K562 (cell line): ENCODE measurements around the gene SLC7A6. TPM values are rescaled to one million over a fixed set of nuclear protein-coding genes. Genes with fewer than 3 reads are reported as not detected.

Source experiments
- ATAC-seq: fragments of 200-7000 bp; cut with Tn5 transposase; 3 replicates; pipeline ENCODE4 v1.9.1; 2020; ENCODE audit warnings: moderate library complexity
- BruUV-seq: library from RNA; stranded (reverse); fragments of 400-500 nt; replicated peaks from 2 replicates; lab custom pipeline; 2021; lab: Mats Ljungman, UMichigan
- CTCF ChIA-PET: fragments of 300-600 bp; formaldehyde crosslinking; extraction: SDS; loops from one replicate; lab custom pipeline; 2021; ENCODE audit warnings: low intra/inter-chr PET ratio; lab: Yijun Ruan, JAX
- POLR2A ChIA-PET: fragments of 300-600, 350-650 bp; sonication (Branson Sonifier 250); formaldehyde crosslinking; extraction: SDS; loops from one replicate; lab custom pipeline; 2021; ENCODE audit warnings: antibody characterized with exemption, inconsistent platforms; lab: Yijun Ruan, JAX
- DNase-seq, 4 experiments: peaks; one replicate each; pipeline versions ENCODE4 v3.0.0 to v3.0.0-alpha.2; 2011 to 2018; ENCODE audit warnings: low spot score in 3 of 4, mixed read lengths in 3 of 4; ENCODE audit errors: extremely low read depth in 1 of 4
- FAIRE-seq: peaks from 2 replicates; lab custom pipeline; 2011; peaks lifted over from hg19 to GRCh38; lab: Jason Lieb, UNC
- H2AFZ ChIP-seq: 2 replicates; pipeline ENCODE4 v1.6.0; 2011; ENCODE audit warnings: low read depth, low read length, control low read depth, inconsistent platforms
- H3K27ac ChIP-seq: fragments of 200-600 bp; 3 replicates; pipeline ENCODE4 v1.8.0; 2011; ENCODE audit warnings: low read depth, mild to moderate bottlenecking, control low read depth, inconsistent platforms, low read length, moderate library complexity, mixed read lengths; ENCODE audit errors: extremely low read depth
- H3K27me3 ChIP-seq, 2 experiments: fragments of 300-600 bp in 1 of 2; 2 replicates in 1 of 2; 3 replicates in 1 of 2; pipeline versions ENCODE4 v1.6.0 to v1.8.0; 2011; ENCODE audit warnings: inconsistent platforms in 2 of 2, low read length in 2 of 2, mild to moderate bottlenecking in 1 of 2, mixed read lengths in 1 of 2, moderate library complexity in 1 of 2; ENCODE audit not compliant: control insufficient read depth in 2 of 2, insufficient read depth in 2 of 2
- H3K36me3 ChIP-seq: fragments of 300-600 bp; 3 replicates; pipeline ENCODE4 v1.8.0; 2011; ENCODE audit warnings: mild to moderate bottlenecking, low read length, inconsistent platforms; ENCODE audit not compliant: control insufficient read depth, insufficient read depth
- H3K4me1 ChIP-seq, 2 experiments: fragments of 200-600 bp in 1 of 2; replicated peaks in 1 of 2; 2 replicates in 1 of 2; 3 replicates in 1 of 2; pipeline versions ENCODE4 v1.5.1 to v1.8.0; 2011; ENCODE audit warnings: inconsistent platforms in 2 of 2, low read length in 2 of 2, mild to moderate bottlenecking in 1 of 2, mixed read lengths in 1 of 2, moderate library complexity in 1 of 2; ENCODE audit not compliant: control insufficient read depth in 2 of 2, insufficient read depth in 2 of 2
- H3K4me2 ChIP-seq: 2 replicates; pipeline ENCODE4 v1.6.1; 2011; ENCODE audit warnings: low read length, control low read depth, inconsistent platforms, mixed read lengths; ENCODE audit not compliant: insufficient read depth
- H3K4me3 ChIP-seq: fragments of 200-600 bp; sonication (generic), shearing (Covaris generic); 2 replicates; pipeline ENCODE4 v1.5.1; 2016; ENCODE audit warnings: control low read depth, inconsistent platforms
- H3K79me2 ChIP-seq: fragments of 200-600 bp; 3 replicates; pipeline ENCODE4 v1.8.0; 2011; ENCODE audit warnings: low read length, inconsistent platforms; ENCODE audit not compliant: control insufficient read depth, insufficient read depth
- H3K9ac ChIP-seq, 2 experiments: 2 replicates each; pipeline versions ENCODE4 v1.6.0 to v1.6.1; 2011; ENCODE audit warnings: low read depth in 2 of 2, low read length in 2 of 2, control low read depth in 1 of 2, inconsistent platforms in 1 of 2, mild to moderate bottlenecking in 1 of 2, mixed read lengths in 1 of 2; ENCODE audit not compliant: insufficient read depth in 1 of 2
- H3K9me1 ChIP-seq: one replicate; pipeline ENCODE4 v1.6.0; 2011; ENCODE audit warnings: inconsistent platforms, mild to moderate bottlenecking, low read length, moderate library complexity; ENCODE audit not compliant: control insufficient read depth, insufficient read depth
- H3K9me3 ChIP-seq: replicated peaks from 2 replicates; pipeline ENCODE4 v1.5.1; 2011; ENCODE audit warnings: low read depth, low read length, inconsistent platforms; ENCODE audit not compliant: control insufficient read depth, insufficient read depth
- H4K20me1 ChIP-seq: replicated peaks from 2 replicates; pipeline ENCODE4 v1.6.1; 2011; ENCODE audit warnings: low read length, inconsistent platforms, mixed read lengths; ENCODE audit not compliant: control insufficient read depth, insufficient read depth
- JUN ChIP-seq, 2 experiments: sonication (generic) in 1 of 2; formaldehyde crosslinking in 1 of 2; IDR thresholded peaks; 2 replicates each; pipeline versions ENCODE4 v1.6.1 to v1.8.0; 2012 to 2022; ENCODE audit warnings: borderline replicate concordance in 2 of 2, mild to moderate bottlenecking in 2 of 2, improper control_type of control experiment in 1 of 2, low read depth in 1 of 2, low read length in 1 of 2, missing genetic modification reagents in 1 of 2
- MYNN ChIP-seq, 2 experiments: sonication (generic); formaldehyde crosslinking in 1 of 2; IDR thresholded peaks; 2 replicates each; pipeline versions ENCODE4 v1.5.0 to v1.6.1; 2016 to 2020; ENCODE audit warnings: antibody characterized with exemption in 1 of 2, missing genetic modification reagents in 1 of 2
- PCBP2 ChIP-seq: fragments of 200-400 bp; formaldehyde crosslinking; IDR thresholded peaks from 2 replicates; pipeline ENCODE4 v1.6.1; 2018; ENCODE audit warnings: low read length, low read depth, mild to moderate bottlenecking, moderate library complexity; ENCODE audit not compliant: poor library complexity, severe bottlenecking
- RBM25 ChIP-seq: fragments of 200-400 bp; formaldehyde crosslinking; IDR thresholded peaks from 2 replicates; pipeline ENCODE4 v1.6.1; 2018; ENCODE audit warnings: low read length, low read depth, moderate library complexity; ENCODE audit not compliant: severe bottlenecking
- ZNF121 ChIP-seq: sonication (generic); formaldehyde crosslinking; conservative IDR thresholded peaks from 2 replicates; pipeline ENCODE4 v1.8.0; 2022; ENCODE audit warnings: missing genetic modification reagents
- WGBS: fragments of 100-300 bp; shearing (Covaris generic); methylation state at CpG from one replicate; pipeline ENCODE4 v1.1.6; 2016; ENCODE audit warnings: low coverage, mixed read lengths; ENCODE audit not compliant: insufficient coverage; ENCODE audit errors: missing lambda C conversion rate; 5-methylcytosine and 5-hydroxymethylcytosine counted together
- in situ Hi-C: fragments of 300-500 bp; cut with MboI; formaldehyde crosslinking; loops from 4 replicates; pipeline ENCODE4 v1.15.0; 2018; ENCODE audit warnings: inconsistent platforms, mixed read lengths
- intact Hi-C: fragments of 100-400 bp; cut with micrococcal nuclease; formaldehyde crosslinking; loops from 2 replicates; pipeline ENCODE4 v1.14.2; 2022
- polyA plus RNA-seq, 8 experiments: library from polyadenylated mRNA; depleted of rRNA in 4 of 8; stranded (reverse) in 5 of 8; unstranded in 3 of 8; fragments of >200 nt; fragmentation: Nextera tagmentation in 2 of 8; fragmentation: Illumina TruSeq in 1 of 8; extraction: Ambion mirVana in 2 of 8; extraction: Trizol in 1 of 8; gene quantifications; 2 replicates each; pipeline versions ENCODE4 v1.2.1 to v1.2.3, GENCODE V29; 2011 to 2014; ENCODE audit warnings: inconsistent platforms in 1 of 8, missing spikeins in 1 of 8
- total RNA-seq, 7 experiments: library from RNA; depleted of rRNA in 6 of 7; stranded (reverse); fragments of >200 nt in 6 of 7; fragmentation: Illumina TruSeq in 2 of 7; extraction: Trizol in 2 of 7; gene quantifications; 2 replicates each; pipeline versions ENCODE4 v1.2.1 to v1.2.3, GENCODE V29; 2011 to 2021; ENCODE audit warnings: low replicate concordance in 1 of 7

Gene SLC7A6
- total and polyA plus RNA-seq, 9 of the 15 experiments (the other 6 are each of a cell fraction or from before 2014, with no cell fraction given), result 12.6 to 60.1 (median 29.8) TPM

GRCh38 chr16:68269793-68270192 lies 5.5 kb downstream of the SLC7A6 start:
- Histone ChIP-seq H3K9me3 (no peaks in the 10 kb centered on the region), H3K9me1 (no peaks in the 10 kb centered on the region), H3K4me3 (no peak overlapping the region), H3K79me2 (peaks cover 86% of the 10 kb centered on the region), H3K4me1 (peaks cover 11 to 21% of the 10 kb centered on the region in 2 experiments; a peak in 4 of 5 replicates), H3K9ac (no peak overlapping the region), H2AFZ (no peak overlapping the region), H3K4me2 (no peak overlapping the region), H3K36me3 (peaks cover 66% of the 10 kb centered on the region), H3K27me3 (no peaks in the 10 kb centered on the region), H3K27ac (no peak overlapping the region), H4K20me1 (peaks cover 40% of the 10 kb centered on the region)
- WGBS, result 92% methylated on average over 4 of the region's 4 CpGs
- POLR2A ChIA-PET, result interaction anchor here (0.6 to 1.2 kb wide), 3 partner anchors 34 to 335 kb away, joined by 3 read pairs; partner anchors contain the start of genes PRMT7 and SLC7A6OS
- ATAC-seq (no peak), DNase-seq (no peak), FAIRE-seq (no peak)
- in situ Hi-C loops (no loop called here), intact Hi-C loops (no loop called here)
- TF ChIP-seq JUN (IDR thresholded peaks at IDR 0.05; ENCODE audit: borderline replicate concordance, low read depth, low read length), result no peak
- no peak for TF ChIP-seq JUN (CRISPR knock-in tag; IDR thresholded peaks at IDR 0.05; ENCODE audit: borderline replicate concordance)
- peak; percentile 37 for TF ChIP-seq RBM25
- TF ChIP-seq PCBP2, result no peak
- peak; percentile 89 for TF ChIP-seq ZNF121 (CRISPR knock-in tag)
- no TSS peak for BruUV-seq
- CTCF ChIA-PET, result no interaction called here

- H3K27me3 ChIP-seq, result no peaks in the 10 kb centered on the region
- no peaks in the 10 kb centered on the region for H3K9me3 ChIP-seq
- no peak overlapping the region for H3K4me2 ChIP-seq
- POLR2A ChIA-PET, result interaction anchor here (0.6 kb wide), 1 partner anchor 13 kb away, joined by 3 read pairs; no protein-coding TSS in a partner anchor
- TF ChIP-seq MYNN (IDR thresholded peaks at IDR 0.05) (no peak), MYNN (CRISPR knock-in tag; IDR thresholded peaks at IDR 0.05) (no peak)
- TF ChIP-seq, all 486 proteins: peak for 0
- BruUV-seq, result no TSS peak
- Histone ChIP-seq H3K9me1 (no peaks in the 10 kb centered on the region), H2AFZ (no peak overlapping the region), H3K36me3 (peaks cover 70% of the 10 kb centered on the region), H4K20me1 (peaks cover 36% of the 10 kb centered on the region), H3K4me3 (no peak overlapping the region), H3K79me2 (peaks cover 81% of the 10 kb centered on the region), H3K27ac (no peak overlapping the region), H3K9ac (no peak overlapping the region), H3K4me1 (peaks cover 8 to 19% of the 10 kb centered on the region in 2 experiments; a peak in 3 of 5 replicates)
- CTCF ChIA-PET, result no interaction called here
- intact Hi-C loops (no loop called here), in situ Hi-C loops (no loop called here)
- ATAC-seq (no peak), DNase-seq (no peak), FAIRE-seq (no peak)
- WGBS, result 0% methylated on average over 1 of the region's 1 CpG
Measured at GRCh38 chr16:68270353-68270752, 6.0 kb downstream of the SLC7A6 start.
